GM12801 (cell line): Measurements from ENCODE around the gene TMEM184A.

Source experiments
- TF ChIP-seq, protein P1 (sequence below): IDR thresholded peaks from one replicate; pipeline ENCODE4 v1.5.1; 2011; ENCODE audit warnings: control low read depth; ENCODE audit not compliant: insufficient read length; ENCODE audit errors: extremely low read depth

The TMEM184A gene

DNA sequence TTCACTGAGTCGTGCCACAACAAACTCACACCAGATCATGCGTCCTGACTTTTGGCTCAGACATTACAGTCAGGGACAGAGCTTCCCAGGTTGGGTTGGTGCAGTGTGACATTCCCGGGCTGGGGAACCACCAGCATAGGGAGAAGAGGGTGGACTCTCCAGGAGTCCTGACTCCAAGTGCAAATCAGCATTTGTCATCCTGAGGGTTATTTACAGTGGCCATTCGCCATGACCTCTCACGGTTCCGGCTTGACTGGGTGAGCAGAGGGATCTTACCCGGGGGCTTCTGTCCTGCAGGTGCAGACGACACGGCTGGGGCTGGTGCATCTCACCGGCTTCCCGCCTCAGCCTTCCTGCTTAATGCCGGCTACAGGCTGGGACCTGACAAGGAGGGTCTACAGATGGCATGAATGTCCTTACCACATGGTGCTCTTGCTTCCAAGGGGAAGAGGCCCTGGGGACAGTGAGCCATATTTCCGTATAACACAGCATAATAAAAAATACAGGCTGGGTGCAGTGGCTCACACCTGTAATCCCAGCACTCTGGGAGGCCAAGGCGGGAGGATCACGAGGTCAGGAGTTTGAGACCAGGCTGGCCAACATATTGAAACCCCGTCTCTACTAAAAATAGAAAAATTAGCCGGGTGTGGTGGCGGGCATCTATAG, 39.3 kb downstream of the TMEM184A start:
- TF ChIP-seq, protein P1, sequence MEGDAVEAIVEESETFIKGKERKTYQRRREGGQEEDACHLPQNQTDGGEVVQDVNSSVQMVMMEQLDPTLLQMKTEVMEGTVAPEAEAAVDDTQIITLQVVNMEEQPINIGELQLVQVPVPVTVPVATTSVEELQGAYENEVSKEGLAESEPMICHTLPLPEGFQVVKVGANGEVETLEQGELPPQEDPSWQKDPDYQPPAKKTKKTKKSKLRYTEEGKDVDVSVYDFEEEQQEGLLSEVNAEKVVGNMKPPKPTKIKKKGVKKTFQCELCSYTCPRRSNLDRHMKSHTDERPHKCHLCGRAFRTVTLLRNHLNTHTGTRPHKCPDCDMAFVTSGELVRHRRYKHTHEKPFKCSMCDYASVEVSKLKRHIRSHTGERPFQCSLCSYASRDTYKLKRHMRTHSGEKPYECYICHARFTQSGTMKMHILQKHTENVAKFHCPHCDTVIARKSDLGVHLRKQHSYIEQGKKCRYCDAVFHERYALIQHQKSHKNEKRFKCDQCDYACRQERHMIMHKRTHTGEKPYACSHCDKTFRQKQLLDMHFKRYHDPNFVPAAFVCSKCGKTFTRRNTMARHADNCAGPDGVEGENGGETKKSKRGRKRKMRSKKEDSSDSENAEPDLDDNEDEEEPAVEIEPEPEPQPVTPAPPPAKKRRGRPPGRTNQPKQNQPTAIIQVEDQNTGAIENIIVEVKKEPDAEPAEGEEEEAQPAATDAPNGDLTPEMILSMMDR: no peak

DNA sequence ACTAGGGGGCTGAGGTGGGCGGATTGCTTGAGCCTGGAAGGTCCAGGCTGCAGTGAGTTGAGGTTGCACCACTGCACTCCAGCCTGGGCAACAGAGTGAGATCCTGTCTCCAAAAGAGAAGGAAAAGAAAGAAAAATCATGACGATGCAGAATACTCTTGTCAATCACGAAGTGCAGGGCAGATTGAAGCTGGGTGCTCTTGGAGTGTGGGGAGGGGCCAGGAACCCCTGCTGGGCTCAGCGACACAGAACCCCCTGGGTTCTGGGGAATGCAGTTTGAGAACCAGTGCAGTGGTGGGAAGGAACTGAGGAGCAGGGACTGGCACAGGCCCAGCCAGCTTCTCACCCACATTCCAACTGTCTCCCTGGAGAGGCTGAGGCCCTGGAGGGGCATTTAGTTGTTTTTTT, 41.0 kb downstream of the TMEM184A start:
- TF ChIP-seq, protein P1: no peak

GRCh38 chr7:1514407-1514806, 41.6 kb downstream of the TMEM184A start:
- TF ChIP-seq, protein P1: no peak

DNA sequence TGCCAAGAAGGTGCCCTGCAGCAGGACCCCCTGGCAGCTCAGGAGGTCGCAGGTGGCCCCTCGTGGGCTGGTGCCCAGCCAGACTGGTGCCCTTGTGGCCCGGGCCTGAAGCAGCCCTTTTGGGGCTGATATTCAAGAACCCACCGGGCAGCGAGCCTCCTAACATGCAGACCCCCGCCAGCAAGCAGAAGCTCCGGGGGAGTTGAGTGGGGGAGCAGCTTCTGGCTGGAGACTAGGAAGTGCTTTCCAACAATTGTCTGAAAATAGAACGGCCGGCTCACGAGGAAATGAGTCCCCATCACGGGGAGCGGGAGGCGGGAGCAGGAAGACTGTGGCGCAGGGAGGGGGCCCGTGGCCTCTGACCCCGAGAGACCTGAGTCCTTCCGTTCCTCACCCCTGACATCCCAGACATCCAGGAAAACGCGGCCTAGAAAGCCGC, 42.3 kb downstream of the TMEM184A start:
- TF ChIP-seq, protein P1: no peak

DNA sequence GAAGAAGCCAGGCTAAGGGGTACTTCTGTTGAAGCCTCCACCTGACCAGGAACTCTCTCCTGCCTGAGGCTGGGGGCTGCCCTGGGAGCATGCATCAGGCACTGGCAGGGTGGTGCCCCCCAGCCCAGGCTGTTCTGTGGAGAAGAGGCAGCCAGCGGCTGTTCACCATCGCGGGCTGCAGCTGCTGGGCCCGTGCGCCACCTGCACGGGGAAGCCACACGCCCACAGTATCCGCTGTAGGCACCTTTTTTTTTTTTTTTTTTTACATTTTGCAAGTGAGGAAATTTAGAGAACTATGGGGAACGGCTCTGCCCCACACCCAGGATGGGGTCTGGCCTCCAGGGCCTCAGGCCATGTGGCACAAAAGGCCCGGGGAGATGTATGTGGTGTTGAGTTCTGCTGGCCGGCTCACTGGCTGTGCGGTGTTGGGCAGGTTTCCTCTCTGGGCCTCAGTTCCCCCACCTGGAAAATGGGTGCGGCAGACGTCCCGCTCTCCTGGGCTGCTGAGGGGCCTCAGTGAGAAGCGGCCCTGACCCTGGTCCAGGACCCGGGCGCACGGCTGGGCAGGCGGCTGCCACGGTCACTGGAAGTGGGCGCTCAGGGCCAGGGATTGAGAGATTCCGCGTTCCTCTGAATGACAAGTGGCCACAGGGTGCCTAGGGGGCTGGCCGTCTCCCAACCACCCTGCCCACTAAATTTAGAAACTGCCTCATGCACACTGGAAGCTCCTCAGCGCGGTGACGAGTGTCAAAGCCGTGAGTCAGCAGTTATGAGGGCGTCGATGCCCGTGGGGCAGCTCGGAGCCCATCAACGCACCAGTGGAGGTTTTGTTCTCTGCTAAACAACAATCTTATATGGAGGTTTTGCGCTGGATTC, 43.0 kb downstream of the TMEM184A start:
- TF ChIP-seq, protein P1: no peak

GRCh38 chr7:1511444-1512422, 44.3 kb downstream of the TMEM184A start:
- TF ChIP-seq, protein P1: no peak

GRCh38 chr7:1510780-1511154, 45.2 kb downstream of the TMEM184A start:
- TF ChIP-seq, protein P1: no peak
